Immature natural killer cell (primary cell): ENCODE data around the gene UNC5C. TPM values are rescaled to one million over a fixed set of nuclear protein-coding genes. Genes with fewer than 3 reads are reported as not detected.

Experiments used
- DNase-seq, 3 donors: peaks; one replicate each; pipeline ENCODE4 v3.0.0; 2022; ENCODE audit warnings: mixed read lengths in 1 of 3
- H3K27ac Mint-ChIP-seq, 6 donors: one replicate each; pipeline ENCODE4 v1.8.0; 2020; ENCODE audit warnings: mixed read lengths in 6 of 6, mild to moderate bottlenecking in 5 of 6, inconsistent platforms in 4 of 6, moderate library complexity in 3 of 6
- H3K27me3 Mint-ChIP-seq, 3 donors: one replicate each; pipeline ENCODE4 v1.8.0; 2020 to 2021; ENCODE audit warnings: low read depth in 3 of 3, mild to moderate bottlenecking in 3 of 3, mixed read lengths in 3 of 3, moderate library complexity in 3 of 3, inconsistent platforms in 1 of 3
- H3K36me3 Mint-ChIP-seq, 3 donors: one replicate each; pipeline ENCODE4 v1.8.0; 2020; ENCODE audit warnings: mixed read lengths in 3 of 3, inconsistent platforms in 2 of 3, mild to moderate bottlenecking in 2 of 3
- H3K4me1 Mint-ChIP-seq, 2 donors: one replicate each; pipeline ENCODE4 v1.8.0; 2020; ENCODE audit warnings: inconsistent platforms in 2 of 2, mild to moderate bottlenecking in 2 of 2, mixed read lengths in 2 of 2, moderate library complexity in 1 of 2
- H3K4me3 Mint-ChIP-seq, 5 donors: one replicate each; pipeline ENCODE4 v1.8.0; 2020; ENCODE audit warnings: mild to moderate bottlenecking in 5 of 5, mixed read lengths in 5 of 5, inconsistent platforms in 3 of 5, moderate library complexity in 3 of 5
- H3K9me3 Mint-ChIP-seq, 6 donors: one replicate each; pipeline ENCODE4 v1.8.0; 2020; ENCODE audit warnings: mild to moderate bottlenecking in 6 of 6, mixed read lengths in 6 of 6, inconsistent platforms in 4 of 6, moderate library complexity in 3 of 6
- polyA plus RNA-seq, 3 donors: library from polyadenylated mRNA; unstranded; fragments of 300-500 nt; fragmentation: Illumina TruSeq; gene quantifications; one replicate each; pipeline ENCODE4 v1.2.3, GENCODE V29; 2021

UNC5C gene
- polyA plus RNA-seq, 3 donors from 2014 or later, result not detected

DNA sequence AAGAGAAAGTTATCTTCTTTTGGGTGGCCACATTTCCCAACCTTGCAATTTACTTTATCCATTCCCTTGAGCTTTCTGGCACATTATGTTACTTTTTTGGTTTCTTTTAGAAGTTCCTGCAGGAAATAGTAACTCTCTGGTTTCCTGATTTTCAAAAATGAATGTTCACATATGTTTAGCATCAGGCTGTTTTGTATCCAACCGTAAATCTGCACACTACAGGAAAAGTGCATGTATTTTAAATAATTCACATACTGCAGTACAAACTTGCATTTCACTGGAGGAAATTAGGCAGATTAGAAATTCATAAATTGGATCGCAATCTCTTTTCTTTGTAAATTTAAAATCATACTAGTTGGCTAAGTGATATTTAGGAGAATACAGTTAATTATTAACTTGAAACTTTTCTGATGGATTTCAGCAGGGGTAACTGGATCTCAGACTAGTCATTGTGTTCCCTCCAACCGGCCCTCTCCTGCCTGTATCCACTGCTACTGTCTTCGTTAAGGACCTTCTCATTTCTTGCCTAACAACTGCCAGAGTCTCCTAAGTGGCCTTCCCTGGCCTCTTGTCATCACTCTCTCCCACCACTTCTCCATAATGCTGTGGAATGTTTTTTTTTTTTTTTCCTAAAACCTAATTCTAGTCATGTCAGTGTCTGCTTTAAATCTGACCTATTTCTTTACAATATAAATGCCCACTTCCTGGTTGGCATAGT, 137.2 kb downstream of the UNC5C start:
- Mint-ChIP-seq H3K4me1 (no peaks in the 10 kb centered on the region), H3K27ac (no peak overlapping the region), H3K27me3 (peaks cover 0 to 11% (median 6%) of the 10 kb centered on the region in 3 donors), H3K36me3 (no peaks in the 10 kb centered on the region), H3K9me3 (peaks cover 3 to 10% (median 4%) of the 10 kb centered on the region in 6 donors), H3K4me3 (no peak overlapping the region)
- no peak for DNase-seq

DNA sequence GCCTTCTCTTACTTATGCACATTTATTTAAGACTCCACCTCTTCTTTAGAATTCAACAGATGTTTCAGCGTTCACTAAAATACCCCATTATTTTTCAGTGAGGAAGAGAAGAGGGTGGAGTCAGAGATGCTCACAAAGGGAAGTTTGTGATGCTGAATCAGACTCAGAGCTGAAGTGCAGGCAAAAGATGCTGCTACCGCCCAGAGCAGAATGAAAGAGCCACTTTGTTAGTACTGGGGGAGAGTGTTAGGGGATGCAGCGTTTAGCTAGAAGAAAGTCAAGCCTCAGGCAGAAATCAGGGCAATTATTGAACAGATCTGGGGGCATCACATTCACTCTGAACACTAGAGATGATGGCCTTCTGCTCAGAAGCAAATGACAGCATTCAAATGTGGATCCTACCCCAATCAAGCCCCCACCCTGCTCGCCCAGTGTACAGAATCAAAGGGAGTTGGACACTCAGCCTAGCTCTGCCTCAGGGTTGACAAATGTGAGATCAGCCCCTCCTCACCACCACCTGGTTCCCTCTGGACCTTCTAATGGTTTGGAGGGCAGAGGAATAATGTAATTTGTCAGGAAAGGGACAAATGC, 138.3 kb downstream of the UNC5C start:
- Mint-ChIP-seq H3K36me3 (no peaks in the 10 kb centered on the region), H3K9me3 (peaks cover 3 to 9% (median 4%) of the 10 kb centered on the region in 6 donors), H3K27me3 (peaks cover 0 to 11% (median 6%) of the 10 kb centered on the region in 3 donors), H3K27ac (no peak overlapping the region), H3K4me1 (no peaks in the 10 kb centered on the region), H3K4me3 (no peak overlapping the region)
- DNase-seq, result no peak

DNA sequence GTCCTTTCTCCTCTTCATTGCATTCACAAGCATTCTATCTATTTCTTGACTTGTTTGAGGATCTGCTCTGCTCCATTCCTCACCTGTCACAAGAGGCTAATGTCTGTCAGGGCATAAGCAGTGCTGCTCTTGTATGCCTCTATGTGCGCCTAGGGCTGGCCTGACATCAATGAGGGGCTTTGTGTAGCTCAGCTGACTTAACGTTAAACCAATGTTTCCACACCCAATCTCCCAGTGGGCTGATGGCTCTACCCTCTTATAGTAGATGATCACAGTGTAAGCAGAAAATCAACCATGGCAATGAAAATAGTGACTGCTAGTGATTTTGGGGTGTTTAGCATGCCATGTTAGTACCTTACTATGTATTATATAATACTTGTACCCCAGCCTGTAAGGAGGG, 139.0 kb downstream of the UNC5C start:
- no peak overlapping the region for H3K4me3 Mint-ChIP-seq
- peaks cover 3 to 11% (median 4%) of the 10 kb centered on the region in 6 donors for H3K9me3 Mint-ChIP-seq
- no peaks in the 10 kb centered on the region for H3K4me1 Mint-ChIP-seq
- no peak overlapping the region for H3K27ac Mint-ChIP-seq
- no peak for DNase-seq
- no peaks in the 10 kb centered on the region for H3K36me3 Mint-ChIP-seq
- H3K27me3 Mint-ChIP-seq, result peaks cover 0 to 11% (median 6%) of the 10 kb centered on the region in 3 donors

DNA sequence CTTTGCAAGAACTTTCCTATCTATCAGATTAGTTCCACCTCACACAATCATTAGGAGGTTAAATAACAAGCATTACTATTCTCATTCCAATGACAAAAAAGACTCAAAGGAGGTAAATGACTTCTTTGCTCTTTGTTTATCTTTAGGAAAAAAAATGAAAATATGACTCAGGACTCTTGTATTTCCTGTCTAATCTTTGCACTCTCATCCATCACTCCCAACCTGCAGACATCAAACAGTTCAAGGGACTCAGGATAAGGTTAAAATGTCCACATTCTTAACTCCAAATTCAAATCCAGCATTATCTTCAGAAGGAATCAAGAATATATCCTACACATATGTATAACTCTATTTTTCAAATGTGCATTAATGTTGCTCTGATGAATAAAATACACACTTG, 139.6 kb downstream of the UNC5C start:
- Mint-ChIP-seq H3K9me3 (peaks cover 3 to 11% (median 6%) of the 10 kb centered on the region in 6 donors), H3K4me3 (no peak overlapping the region), H3K27me3 (peaks cover 3 to 11% (median 6%) of the 10 kb centered on the region in 3 donors), H3K27ac (no peak overlapping the region), H3K4me1 (no peaks in the 10 kb centered on the region), H3K36me3 (no peaks in the 10 kb centered on the region)
- no peak for DNase-seq

DNA sequence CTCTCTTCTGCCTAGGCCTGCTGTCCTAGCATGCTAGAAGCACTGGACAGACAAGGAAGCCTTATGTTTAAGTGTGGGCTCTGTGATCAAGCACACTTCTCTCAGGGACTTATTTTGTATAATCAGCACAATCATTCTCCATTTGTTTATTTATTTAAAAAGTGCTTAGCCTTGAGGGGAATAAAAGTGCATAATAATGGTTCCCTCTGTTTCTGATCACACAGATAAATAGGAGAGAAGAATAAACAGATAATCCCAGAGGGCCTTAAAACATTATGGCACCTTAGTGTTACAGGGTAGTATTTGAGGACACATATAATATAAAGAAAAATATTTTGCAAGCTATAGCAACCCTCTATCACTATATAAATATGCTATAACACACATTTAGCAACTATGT, 146.5 kb downstream of the UNC5C start:
- Mint-ChIP-seq H3K4me1 (no peaks in the 10 kb centered on the region), H3K27me3 (peaks cover 0 to 3% (median 3%) of the 10 kb centered on the region in 3 donors), H3K4me3 (no peak overlapping the region), H3K36me3 (no peaks in the 10 kb centered on the region), H3K27ac (no peak overlapping the region), H3K9me3 (peaks cover 0 to 11% (median 2%) of the 10 kb centered on the region in 6 donors)
- no peak for DNase-seq

DNA sequence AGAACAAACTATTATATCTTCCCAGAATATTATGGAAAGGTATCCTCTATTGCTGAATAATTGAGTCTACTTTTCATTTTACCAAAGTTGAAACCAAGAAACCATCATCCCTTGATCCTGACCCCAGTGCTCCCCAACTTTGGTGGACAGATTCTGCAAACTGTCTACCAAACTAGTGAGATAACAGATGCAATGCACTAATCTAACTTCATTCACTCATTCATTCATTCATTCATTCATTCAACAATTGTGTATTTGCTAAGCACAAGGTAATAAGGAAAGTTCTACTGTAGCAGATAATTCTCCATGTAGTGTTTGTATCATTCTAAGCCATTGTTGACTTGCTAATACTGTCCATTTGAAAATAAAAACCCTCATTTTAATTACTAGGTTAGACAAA, 150.6 kb downstream of the UNC5C start:
- peaks cover 0 to 2% (median 0%) of the 10 kb centered on the region in 3 donors for H3K27me3 Mint-ChIP-seq
- H3K36me3 Mint-ChIP-seq, result no peaks in the 10 kb centered on the region
- no peak overlapping the region for H3K4me3 Mint-ChIP-seq
- H3K9me3 Mint-ChIP-seq, result peaks cover 0 to 12% (median 5%) of the 10 kb centered on the region in 6 donors
- no peaks in the 10 kb centered on the region for H3K4me1 Mint-ChIP-seq
- no peak for DNase-seq
- H3K27ac Mint-ChIP-seq, result no peak overlapping the region

DNA sequence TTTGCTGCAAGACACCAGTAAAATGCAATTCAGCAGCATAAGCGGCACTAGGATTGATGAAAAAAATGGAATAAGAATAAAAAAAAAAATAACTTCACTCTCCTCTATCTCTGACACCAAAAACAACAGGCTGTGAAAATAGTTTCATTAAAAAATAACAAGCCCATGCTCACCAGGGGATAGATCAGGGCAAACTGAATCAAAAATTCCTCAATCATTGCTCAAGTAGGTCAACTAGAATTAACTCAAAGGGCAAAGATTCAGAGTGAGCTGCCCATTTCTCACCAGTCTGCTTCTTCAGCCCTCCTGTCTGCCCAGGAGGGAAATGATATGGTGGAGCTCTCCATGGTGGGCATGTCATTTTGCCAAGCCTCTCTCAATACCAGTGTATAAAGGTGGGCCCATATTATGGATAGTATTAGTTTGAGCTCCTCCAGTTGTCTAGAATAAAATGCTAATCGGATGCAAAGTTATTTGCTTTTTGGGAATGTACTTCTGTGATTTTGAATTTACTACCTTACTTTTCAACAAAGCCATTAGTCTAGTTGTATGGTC, 153.9 kb downstream of the UNC5C start:
- H3K4me1 Mint-ChIP-seq, result no peaks in the 10 kb centered on the region
- no peak overlapping the region for H3K4me3 Mint-ChIP-seq
- no peak overlapping the region for H3K27ac Mint-ChIP-seq
- no peaks in the 10 kb centered on the region for H3K36me3 Mint-ChIP-seq
- peaks cover 0 to 2% (median 0%) of the 10 kb centered on the region in 3 donors for H3K27me3 Mint-ChIP-seq
- peaks cover 0 to 15% (median 5%) of the 10 kb centered on the region in 6 donors for H3K9me3 Mint-ChIP-seq
- DNase-seq, result no peak

DNA sequence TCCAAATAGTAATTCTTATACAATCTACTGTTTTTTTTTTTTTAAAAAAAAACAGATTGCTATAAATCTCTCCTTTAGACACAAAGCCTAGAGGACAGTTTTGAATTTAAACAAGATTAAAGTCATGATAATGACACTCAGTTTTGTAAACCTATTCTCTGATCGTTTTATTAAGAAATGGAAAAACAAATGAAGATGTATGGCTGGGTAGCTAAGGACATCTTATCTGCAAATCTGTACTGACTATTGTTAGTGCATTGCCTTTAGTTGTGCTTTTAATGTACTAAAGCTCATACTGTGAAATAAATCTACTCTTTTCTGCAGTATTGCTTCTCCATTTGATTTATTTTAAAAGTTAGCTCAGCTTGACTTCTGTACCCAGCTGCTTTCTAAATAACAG, 155.0 kb downstream of the UNC5C start:
- Mint-ChIP-seq H3K9me3 (peaks cover 0 to 15% (median 4%) of the 10 kb centered on the region in 6 donors), H3K4me1 (no peaks in the 10 kb centered on the region), H3K36me3 (no peaks in the 10 kb centered on the region), H3K4me3 (no peak overlapping the region), H3K27me3 (peaks cover 0 to 2% (median 0%) of the 10 kb centered on the region in 3 donors), H3K27ac (no peak overlapping the region)
- no peak for DNase-seq

DNA sequence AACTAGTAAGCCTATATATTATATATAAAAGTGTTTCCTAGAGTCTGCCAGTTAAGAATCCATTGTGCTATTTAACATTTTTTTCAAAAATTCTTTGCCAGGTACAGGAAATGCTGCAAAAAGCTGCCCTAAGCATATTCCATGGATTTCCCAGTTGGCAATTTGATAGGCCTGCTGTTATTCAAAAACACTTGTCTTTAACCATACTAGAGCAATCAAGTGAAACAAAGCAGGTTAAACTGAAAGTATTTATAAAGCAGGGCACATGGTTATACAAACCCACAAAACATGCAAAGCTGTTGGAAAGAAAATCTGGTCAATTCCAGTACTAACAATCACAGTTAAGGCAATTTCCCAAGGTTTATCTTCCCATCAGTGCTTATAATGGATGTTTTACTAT, 159.9 kb downstream of the UNC5C start:
- no peak overlapping the region for H3K27ac Mint-ChIP-seq
- peaks cover 0 to 2% (median 0%) of the 10 kb centered on the region in 3 donors for H3K27me3 Mint-ChIP-seq
- no peak overlapping the region for H3K4me3 Mint-ChIP-seq
- H3K36me3 Mint-ChIP-seq, result no peaks in the 10 kb centered on the region
- H3K4me1 Mint-ChIP-seq, result no peaks in the 10 kb centered on the region
- H3K9me3 Mint-ChIP-seq, result peaks cover 0 to 10% (median 2%) of the 10 kb centered on the region in 6 donors
- DNase-seq, result no peak

DNA sequence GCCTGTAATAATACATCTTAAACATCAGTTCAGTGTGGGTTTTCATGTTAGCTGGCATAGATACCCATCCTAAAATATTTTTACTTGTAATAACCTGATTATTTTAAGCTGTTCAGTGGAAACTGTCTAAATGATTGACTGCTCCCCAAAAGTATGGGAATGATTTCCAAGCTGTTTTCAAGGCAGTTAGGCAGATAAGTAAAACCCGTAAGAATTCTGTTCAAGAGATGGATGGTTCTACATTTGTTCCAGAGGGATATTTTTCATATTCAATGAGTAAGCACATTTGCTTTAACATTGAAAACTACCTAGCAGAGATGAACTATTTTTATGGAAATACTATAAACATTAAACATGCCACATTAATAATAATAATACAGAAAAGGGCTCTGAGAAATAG, 161.1 kb downstream of the UNC5C start:
- Mint-ChIP-seq H3K9me3 (peaks cover 0 to 6% (median 2%) of the 10 kb centered on the region in 6 donors), H3K27ac (no peak overlapping the region), H3K36me3 (no peaks in the 10 kb centered on the region), H3K4me1 (no peaks in the 10 kb centered on the region), H3K4me3 (no peak overlapping the region), H3K27me3 (peaks cover 0 to 2% (median 0%) of the 10 kb centered on the region in 3 donors)
- DNase-seq, result no peak

DNA sequence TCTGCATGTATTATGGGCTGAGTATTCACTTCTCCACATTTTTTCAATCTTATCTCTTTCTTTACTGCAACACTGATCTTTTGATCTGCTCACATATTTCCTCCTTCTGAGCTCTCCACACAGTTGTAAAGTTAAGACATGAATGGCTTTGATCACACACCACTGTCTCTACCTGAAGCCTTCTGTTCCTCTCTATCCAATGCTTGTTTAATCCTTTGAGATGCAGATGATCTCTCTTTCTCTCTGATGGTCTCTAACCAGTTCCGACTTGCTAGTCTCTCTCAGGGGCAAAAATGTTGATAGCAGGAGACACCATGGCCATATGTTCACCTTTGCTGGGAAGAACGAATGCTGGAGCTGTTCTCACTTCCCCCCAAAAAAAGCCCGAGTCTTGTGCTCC, 162.4 kb downstream of the UNC5C start:
- no peak for DNase-seq
- H3K4me3 Mint-ChIP-seq, result no peak overlapping the region
- no peaks in the 10 kb centered on the region for H3K4me1 Mint-ChIP-seq
- H3K36me3 Mint-ChIP-seq, result no peaks in the 10 kb centered on the region
- peaks cover 0 to 6% (median 2%) of the 10 kb centered on the region in 6 donors for H3K9me3 Mint-ChIP-seq
- peaks cover 0 to 2% (median 0%) of the 10 kb centered on the region in 3 donors for H3K27me3 Mint-ChIP-seq
- no peak overlapping the region for H3K27ac Mint-ChIP-seq

DNA sequence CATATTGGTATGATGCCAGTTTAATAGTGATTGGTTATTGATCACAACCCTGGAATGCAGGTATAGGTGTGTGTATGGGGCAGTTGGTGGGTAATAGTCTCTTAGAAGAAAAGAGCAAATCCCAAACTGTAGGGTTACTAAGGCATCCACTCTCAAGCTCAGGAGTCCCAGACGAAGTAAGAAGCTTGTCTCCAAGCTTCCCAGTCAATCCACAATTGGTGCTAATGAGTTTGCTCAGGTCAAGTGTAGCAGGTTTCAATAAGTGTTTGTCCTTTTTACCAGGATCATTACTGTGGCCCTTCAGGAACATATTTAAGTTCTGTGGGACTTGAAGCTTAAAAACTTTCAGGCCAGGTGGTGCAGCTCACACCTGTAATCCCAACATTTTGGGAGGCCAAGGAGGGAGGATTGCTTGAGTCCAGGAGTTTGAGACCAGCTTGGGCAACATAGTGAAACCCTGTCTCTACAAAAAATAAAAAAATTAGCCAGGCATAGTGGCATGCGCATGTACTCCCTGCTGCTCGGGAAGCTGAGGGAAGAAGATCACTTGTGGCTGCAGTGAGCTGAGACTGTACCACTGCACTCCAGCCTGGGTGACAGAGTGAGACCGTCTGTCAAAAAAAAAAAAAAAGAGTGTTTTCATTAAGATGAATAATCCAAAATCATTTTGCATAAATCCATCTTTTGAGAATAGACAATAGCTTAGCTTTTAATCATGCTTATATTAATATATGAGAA, 166.8 kb downstream of the UNC5C start:
- no peak for DNase-seq
- Mint-ChIP-seq H3K4me1 (no peaks in the 10 kb centered on the region), H3K27me3 (peaks cover 0 to 2% (median 2%) of the 10 kb centered on the region in 3 donors), H3K9me3 (peaks cover 0 to 6% (median under 1%) of the 10 kb centered on the region in 6 donors), H3K27ac (no peak overlapping the region), H3K36me3 (no peaks in the 10 kb centered on the region), H3K4me3 (no peak overlapping the region)

DNA sequence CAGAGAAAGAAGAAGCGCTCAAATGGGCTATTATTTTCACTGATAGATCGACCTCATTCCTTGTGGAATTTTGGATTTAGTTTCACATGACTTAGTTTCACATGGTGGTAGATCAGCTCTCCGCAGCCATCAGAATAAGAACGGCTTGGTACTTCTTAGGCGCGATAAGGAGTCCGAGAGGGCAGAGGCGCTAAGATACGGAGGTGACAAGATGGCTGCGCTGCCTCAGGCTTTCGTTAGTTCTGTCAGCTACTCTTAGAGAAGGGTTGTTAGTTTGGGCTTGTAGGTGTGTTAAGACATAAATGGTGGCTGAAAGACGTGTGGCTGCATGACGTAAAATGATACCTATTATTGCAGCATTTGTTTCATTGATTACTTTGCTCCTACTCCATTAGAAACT, 169.1 kb downstream of the UNC5C start:
- no peaks in the 10 kb centered on the region for H3K4me1 Mint-ChIP-seq
- no peak overlapping the region for H3K4me3 Mint-ChIP-seq
- no peak for DNase-seq
- H3K27me3 Mint-ChIP-seq, result peaks cover 0 to 2% (median under 1%) of the 10 kb centered on the region in 3 donors
- peaks cover 0 to 6% (median under 1%) of the 10 kb centered on the region in 6 donors for H3K9me3 Mint-ChIP-seq
- H3K36me3 Mint-ChIP-seq, result no peaks in the 10 kb centered on the region
- H3K27ac Mint-ChIP-seq, result no peak overlapping the region
